Effector memory CD4-positive, alpha-beta T cell (primary cell): ENCODE measurements around the gene MREG.

ENCODE experiments used
- DNase-seq, 3 donors: peaks; one replicate each; pipeline ENCODE4 v3.0.0-alpha.2; 2020
- H3K27ac ChIP-seq: 2 replicates; pipeline ENCODE4 v1.7.0; 2013; ENCODE audit warnings: mild to moderate bottlenecking, low read length, moderate library complexity; ENCODE audit not compliant: insufficient read depth, poor library complexity, severe bottlenecking
- H3K27me3 ChIP-seq: replicated peaks from 2 replicates; pipeline ENCODE4 v1.7.0; 2013; ENCODE audit warnings: mild to moderate bottlenecking, low read length; ENCODE audit not compliant: insufficient read depth, control insufficient read depth, poor library complexity, severe bottlenecking
- H3K36me3 ChIP-seq: 2 replicates; pipeline ENCODE4 v1.7.0; 2013; ENCODE audit warnings: mild to moderate bottlenecking, low read length, moderate library complexity; ENCODE audit not compliant: control insufficient read depth, insufficient read depth
- H3K4me1 ChIP-seq: 2 replicates; pipeline ENCODE4 v1.7.0; 2013; ENCODE audit warnings: low read length, mild to moderate bottlenecking; ENCODE audit not compliant: control insufficient read depth, insufficient read depth, poor library complexity, severe bottlenecking
- H3K4me3 ChIP-seq: 2 replicates; pipeline ENCODE4 v1.7.0; 2013; ENCODE audit warnings: low read length, low read depth, mild to moderate bottlenecking; ENCODE audit not compliant: insufficient read depth, poor library complexity, severe bottlenecking
- H3K9me3 ChIP-seq: 2 replicates; pipeline ENCODE4 v1.7.0; 2013; ENCODE audit warnings: mild to moderate bottlenecking, low read length, moderate library complexity; ENCODE audit not compliant: control insufficient read depth

The MREG gene

DNA sequence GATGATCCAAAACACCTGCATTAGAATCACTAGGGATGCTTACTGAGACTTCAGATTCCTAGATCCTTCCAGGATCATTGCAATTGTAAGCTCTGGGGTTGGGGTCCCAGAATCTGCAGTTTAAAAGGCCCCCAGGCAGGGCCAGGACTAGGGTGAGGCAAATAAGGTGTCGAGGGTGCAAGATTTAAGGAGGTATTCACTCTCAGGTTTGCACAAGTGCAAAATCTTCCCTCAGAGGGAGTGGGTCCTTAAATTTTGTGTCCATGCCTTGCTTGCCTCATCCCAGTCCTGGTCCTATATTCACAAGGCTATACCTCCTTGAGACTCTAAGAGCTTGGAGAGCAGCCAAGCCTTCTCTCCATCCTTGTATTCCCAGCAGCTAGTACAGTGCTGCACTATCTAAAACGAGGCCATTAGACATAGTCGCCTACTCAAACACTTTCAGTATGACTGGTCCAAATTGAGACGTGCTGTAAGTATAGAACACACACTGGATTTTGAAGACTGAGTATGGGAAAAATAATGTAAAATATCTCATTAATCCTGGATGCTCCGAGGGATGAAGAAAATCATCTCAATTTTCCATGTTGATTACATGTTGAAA lies 31.6 kb upstream of the MREG start:
- H3K27ac ChIP-seq = no peak overlapping the region

DNA sequence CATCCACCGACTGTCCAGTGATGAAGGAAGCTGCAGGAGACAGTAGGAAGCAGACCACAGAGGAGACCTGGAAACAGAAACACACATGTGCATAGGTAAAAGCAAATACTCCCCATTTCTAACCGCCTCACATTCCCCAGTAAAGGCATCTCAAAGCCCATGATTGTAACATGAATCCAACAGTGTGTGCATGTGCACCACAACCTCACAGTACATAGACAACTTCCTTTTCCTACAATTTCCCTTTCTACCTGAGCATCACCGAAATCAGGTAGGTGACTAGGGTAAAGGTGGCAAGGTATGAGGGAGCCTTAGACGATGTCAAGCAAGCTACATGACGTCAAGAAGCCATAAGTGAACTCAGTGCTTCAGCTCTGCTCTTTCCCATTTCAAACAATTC lies 30.6 kb upstream of the MREG start:
- DNase-seq = no peak

More for the DNA sequence above, 31.6 kb upstream of the MREG start:
- no peaks in the 10 kb centered on the region for H3K4me1 ChIP-seq
- no peak overlapping the region for H3K4me3 ChIP-seq
- DNase-seq = no peak
- no peaks in the 10 kb centered on the region for H3K9me3 ChIP-seq
- peaks cover 27% of the 10 kb centered on the region for H3K36me3 ChIP-seq
- H3K27me3 ChIP-seq = no peaks in the 10 kb centered on the region

DNA sequence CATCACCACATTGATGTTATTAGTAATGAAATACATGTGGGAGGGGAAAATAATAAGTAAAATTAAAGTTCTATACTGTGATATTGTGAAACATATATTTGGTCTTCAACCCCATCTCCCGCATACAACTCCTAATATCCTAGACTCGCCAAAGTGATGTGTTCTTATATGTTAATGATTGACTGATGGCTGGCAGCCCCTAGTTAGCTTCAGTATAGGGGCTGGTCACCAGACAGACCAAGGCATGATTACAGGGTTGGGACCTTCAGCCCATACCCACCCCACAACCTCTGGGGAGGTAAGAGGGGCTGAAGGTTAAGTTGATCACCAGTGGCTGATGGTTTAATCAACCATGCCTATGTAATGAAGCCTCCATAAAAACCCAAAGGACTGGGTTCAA lies 28.1 kb upstream of the MREG start:
- H3K36me3 ChIP-seq = peaks cover 31% of the 10 kb centered on the region
- H3K4me3 ChIP-seq = no peak overlapping the region
- H3K9me3 ChIP-seq = no peaks in the 10 kb centered on the region
- no peaks in the 10 kb centered on the region for H3K27me3 ChIP-seq
- H3K4me1 ChIP-seq = no peaks in the 10 kb centered on the region
- DNase-seq = no peak
- no peak overlapping the region for H3K27ac ChIP-seq

More for the DNA sequence above, 30.6 kb upstream of the MREG start:
- H3K27ac ChIP-seq = no peak overlapping the region
- no peaks in the 10 kb centered on the region for H3K27me3 ChIP-seq
- H3K36me3 ChIP-seq = peaks cover 23% of the 10 kb centered on the region
- H3K9me3 ChIP-seq = no peaks in the 10 kb centered on the region
- no peaks in the 10 kb centered on the region for H3K4me1 ChIP-seq
- H3K4me3 ChIP-seq = no peak overlapping the region

DNA sequence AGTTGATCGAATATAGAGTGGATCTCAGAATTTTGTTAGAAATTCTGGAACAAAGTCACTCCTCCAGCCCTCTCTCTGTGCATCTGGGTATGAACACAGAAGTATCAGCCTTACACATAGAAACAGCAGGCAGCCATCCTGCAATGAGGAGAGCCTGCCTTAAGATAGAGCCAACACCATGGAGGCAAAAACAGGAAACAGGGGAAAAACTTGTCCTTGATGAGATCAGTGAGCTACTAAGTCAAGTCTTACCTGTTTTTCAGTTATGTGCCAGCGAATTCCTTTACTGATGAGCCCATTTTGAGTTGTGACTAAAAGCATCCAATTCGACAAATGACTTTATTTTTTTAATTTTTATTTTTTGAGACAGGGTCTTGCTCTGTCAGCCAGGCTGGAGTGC lies 26.6 kb upstream of the MREG start:
- no peak for DNase-seq
- H3K9me3 ChIP-seq = no peaks in the 10 kb centered on the region
- H3K36me3 ChIP-seq = peaks cover 32% of the 10 kb centered on the region
- H3K4me3 ChIP-seq = no peak overlapping the region
- no peaks in the 10 kb centered on the region for H3K27me3 ChIP-seq
- no peak overlapping the region for H3K27ac ChIP-seq
- H3K4me1 ChIP-seq = no peaks in the 10 kb centered on the region

DNA sequence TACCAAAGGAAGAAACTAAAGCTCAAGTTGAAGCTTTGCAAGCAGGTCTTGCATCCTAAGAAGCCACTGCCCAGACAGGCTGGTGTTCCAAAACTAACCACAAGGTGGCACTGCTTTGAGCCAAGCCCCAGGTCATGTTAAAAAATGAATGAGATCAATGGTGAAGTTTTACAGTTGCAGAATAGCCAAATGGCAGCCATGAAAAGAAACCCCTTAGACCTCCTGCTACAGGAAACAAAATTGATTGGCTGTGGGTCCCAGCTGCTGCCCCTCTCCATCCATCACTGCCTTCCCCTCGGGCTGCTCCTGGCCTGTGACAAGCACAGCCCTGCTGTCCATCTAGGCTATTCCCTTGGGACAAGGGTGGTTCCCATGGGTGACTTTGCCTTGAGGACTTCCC lies 20.7 kb upstream of the MREG start:
- H3K36me3 ChIP-seq = peaks cover 16% of the 10 kb centered on the region
- no peak overlapping the region for H3K27ac ChIP-seq
- H3K27me3 ChIP-seq = no peaks in the 10 kb centered on the region
- H3K4me1 ChIP-seq = no peaks in the 10 kb centered on the region
- peak; percentile 34 to 60 (median 42) for DNase-seq
- no peaks in the 10 kb centered on the region for H3K9me3 ChIP-seq
- H3K4me3 ChIP-seq = no peak overlapping the region

DNA sequence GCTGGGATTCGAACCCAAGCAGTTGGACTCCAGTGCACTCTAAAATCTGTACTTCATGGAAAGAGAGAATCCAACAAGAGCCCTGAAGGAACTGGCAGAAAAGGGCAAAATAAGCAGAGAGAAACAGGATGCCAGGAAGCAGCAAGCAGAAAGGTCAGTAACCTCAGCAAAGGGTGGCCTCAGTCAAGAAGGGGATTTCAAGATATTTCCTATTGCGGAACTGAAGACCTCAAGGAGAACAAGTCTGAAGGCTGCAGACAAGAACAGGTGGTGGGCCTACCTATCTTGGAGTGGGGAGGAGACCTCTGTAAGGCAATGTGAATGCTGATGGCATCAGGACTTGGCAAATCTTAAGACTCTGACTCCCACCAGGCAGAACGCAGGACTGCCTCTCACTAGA lies 20.1 kb upstream of the MREG start:
- Histone ChIP-seq H3K9me3 (no peaks in the 10 kb centered on the region), H3K27ac (no peak overlapping the region), H3K36me3 (peaks cover 16% of the 10 kb centered on the region), H3K27me3 (no peaks in the 10 kb centered on the region), H3K4me1 (no peaks in the 10 kb centered on the region), H3K4me3 (no peak overlapping the region)
- DNase-seq = no peak

DNA sequence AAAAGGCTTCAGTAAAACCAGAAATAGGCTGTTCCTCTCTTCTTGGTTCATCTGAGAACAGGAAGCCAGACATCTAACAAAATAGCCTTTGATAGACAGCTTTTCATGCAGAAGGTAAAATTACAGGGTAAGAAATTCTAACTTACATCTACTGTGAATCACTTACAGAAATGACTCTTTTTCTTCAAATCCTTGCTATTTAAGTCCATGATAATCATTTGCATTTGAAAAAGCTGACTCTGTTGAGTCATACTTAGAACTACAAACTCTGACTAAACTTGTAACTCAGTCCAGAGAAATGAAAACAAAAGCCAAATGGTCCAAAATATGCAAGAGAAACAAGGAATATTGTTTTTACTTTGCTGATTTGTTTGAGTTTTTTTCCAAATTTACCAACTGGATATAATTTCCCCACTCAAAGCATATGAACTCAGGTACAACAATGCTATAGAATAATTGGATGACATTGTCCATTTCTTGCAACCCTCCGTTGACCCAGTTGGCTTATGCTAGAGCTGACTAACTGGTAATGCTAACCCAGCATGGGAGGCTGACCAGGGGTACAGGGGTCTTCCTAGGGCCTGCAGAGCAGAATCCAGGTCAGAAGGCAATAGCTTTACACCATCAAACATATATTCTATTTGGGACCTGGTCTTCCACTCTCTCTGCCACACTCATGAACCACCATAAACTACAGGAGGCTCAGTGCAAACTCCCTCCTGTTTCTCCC lies 18.8 kb upstream of the MREG start:
- H3K4me1 ChIP-seq = no peaks in the 10 kb centered on the region
- DNase-seq = no peak
- H3K36me3 ChIP-seq = peaks cover 10% of the 10 kb centered on the region
- H3K9me3 ChIP-seq = no peaks in the 10 kb centered on the region
- no peak overlapping the region for H3K27ac ChIP-seq
- H3K27me3 ChIP-seq = no peaks in the 10 kb centered on the region
- H3K4me3 ChIP-seq = no peak overlapping the region

DNA sequence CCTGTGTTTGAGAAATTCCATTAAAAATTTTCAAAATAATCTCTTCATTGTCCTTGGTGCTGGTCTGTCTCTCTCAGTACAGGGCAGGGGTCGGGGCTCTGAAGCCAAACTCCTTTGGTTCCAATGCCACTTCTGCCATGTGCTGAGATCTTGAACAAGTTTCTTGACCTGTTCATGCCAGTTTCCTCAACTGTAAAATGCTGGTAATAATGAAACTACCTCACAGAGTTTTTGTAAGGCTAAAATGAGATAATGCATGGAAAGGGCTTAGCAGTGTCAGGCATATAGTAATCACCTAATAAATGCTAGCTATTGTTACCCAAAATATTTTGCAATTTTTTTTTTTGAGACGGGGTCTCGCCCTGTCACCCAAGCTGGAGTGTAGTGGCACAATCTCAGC lies 16.9 kb upstream of the MREG start:
- Histone ChIP-seq H3K27ac (no peak overlapping the region), H3K27me3 (no peaks in the 10 kb centered on the region), H3K9me3 (no peaks in the 10 kb centered on the region), H3K36me3 (peaks cover 3% of the 10 kb centered on the region), H3K4me3 (no peak overlapping the region), H3K4me1 (no peaks in the 10 kb centered on the region)
- no peak for DNase-seq

DNA sequence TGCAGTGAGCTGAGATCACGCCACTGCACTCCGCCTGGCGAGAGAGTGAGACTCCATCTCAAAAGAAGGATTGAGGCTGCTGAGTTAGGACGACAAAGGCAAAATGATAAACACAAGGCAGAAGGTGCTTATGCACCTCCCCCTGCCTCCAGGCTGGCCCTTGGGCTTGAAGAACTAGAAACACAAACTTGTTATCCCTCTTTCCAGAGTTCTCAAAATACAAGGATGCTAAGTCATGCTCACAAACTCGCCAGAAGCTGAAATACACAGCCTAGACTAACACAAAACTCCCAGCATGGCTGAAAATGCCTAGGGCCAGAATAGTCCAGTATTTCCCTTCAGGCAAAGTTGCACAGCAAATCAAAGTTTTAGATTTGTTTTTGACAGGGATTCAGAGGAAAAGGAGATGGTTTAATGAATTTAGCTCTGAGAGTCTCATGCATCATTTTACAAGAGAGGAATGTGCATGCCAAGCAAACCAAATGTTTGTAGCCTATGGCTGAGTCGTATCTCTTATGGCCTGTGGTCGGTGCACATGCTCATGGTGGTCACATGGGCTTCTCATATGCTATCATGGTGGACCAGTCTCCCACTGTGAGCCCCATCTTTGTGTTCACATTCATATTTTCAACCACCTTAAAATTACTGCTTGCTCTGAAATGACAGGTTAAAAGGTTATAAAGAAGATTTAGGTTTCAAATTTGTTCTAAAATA lies 16.2 kb upstream of the MREG start:
- no peaks in the 10 kb centered on the region for H3K4me1 ChIP-seq
- H3K27ac ChIP-seq = no peak overlapping the region
- H3K36me3 ChIP-seq = peaks cover 3% of the 10 kb centered on the region
- DNase-seq = no peak
- H3K9me3 ChIP-seq = no peaks in the 10 kb centered on the region
- H3K4me3 ChIP-seq = no peak overlapping the region
- no peaks in the 10 kb centered on the region for H3K27me3 ChIP-seq

DNA sequence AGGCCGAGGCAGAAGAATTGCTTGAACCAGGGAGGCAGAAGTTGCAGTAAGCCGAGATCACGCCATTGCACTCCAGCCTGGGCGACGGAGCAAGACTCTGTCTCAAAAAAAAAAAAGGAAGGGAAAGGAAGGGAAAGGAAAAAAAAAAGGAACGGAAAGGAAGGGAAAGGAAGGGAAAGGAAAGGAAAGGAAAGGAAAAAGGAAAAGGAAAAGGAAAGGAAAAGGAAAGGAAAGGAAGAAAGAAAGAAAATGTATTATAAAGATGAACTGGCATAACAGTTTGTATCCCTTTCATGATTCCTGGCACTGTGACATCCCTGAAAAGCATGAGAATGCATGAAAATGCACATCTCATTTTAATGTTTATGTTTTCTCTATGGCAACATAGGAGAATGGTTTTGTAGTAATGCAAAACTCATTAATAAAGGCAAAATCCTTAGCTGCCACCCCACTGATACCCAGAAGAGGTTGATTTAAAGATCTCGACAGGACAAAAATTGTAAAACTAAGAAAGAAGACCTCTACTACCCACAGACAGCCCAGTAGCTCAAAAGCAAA lies 11.5 kb upstream of the MREG start:
- Histone ChIP-seq H3K4me1 (no peaks in the 10 kb centered on the region), H3K27ac (no peak overlapping the region), H3K4me3 (no peak overlapping the region), H3K9me3 (no peaks in the 10 kb centered on the region), H3K36me3 (peaks cover 3% of the 10 kb centered on the region), H3K27me3 (no peaks in the 10 kb centered on the region)
- no peak for DNase-seq
